ENCODE data around the gene PTPN6. TPM values are rescaled to one million over a fixed set of nuclear protein-coding genes. Genes with fewer than 3 reads are reported as not detected.

The PTPN6 gene
- total RNA-seq, 2 donors from 2014 or later = 71.6 to 131 TPM

DNA sequence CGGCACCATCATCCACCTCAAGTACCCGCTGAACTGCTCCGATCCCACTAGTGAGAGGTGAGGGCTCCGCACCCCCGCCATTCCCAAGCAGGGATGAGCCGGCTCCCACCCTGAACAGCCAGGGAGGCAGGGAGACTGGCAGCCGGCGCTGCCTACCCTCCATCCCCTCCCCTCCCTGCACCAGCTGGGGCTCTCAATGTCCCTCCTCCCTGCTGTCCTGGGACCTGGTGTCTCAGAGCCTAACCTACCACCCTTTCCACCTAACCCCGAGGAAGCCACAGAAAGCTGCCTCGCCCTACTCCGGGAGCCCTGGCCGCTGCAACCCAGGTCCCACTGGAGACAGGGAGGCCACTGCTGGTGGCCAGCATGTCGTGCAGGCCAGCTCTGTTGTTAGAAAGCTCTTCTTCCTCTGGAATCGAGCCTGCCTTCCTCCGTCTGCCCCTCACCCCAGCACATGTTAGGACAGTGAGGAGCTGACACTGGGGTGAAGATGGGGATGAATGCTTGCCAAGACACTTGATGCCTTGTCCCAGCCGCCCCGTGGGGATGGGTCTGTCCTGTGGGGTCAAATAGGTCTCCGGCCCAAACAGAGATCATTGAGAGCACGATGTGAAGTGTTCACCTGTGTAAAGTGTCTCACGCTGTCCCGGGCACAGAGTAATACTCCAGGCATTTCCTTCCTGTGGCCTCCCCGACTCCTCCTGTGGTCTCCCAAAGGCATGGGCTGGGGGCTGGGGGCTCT lies 1.1 kb downstream of the PTPN6 start:
- Mint-ChIP-seq H3K27ac (peak overlapping the region; percentile 95 to 97), H3K4me1 (ENCODE audit: low read depth in 2 of 2) (peaks cover 80 to 85% of the 10 kb centered on the region in 2 donors), H3K4me3 (peak overlapping the region; percentile 92), H3K9me3 (no peaks in the 10 kb centered on the region), H3K27me3 (no peaks in the 10 kb centered on the region), H3K36me3 (peaks cover 4% of the 10 kb centered on the region)
- ATAC-seq (no peak), DNase-seq (ENCODE audit: low spot score) (peak; percentile 59)

DNA sequence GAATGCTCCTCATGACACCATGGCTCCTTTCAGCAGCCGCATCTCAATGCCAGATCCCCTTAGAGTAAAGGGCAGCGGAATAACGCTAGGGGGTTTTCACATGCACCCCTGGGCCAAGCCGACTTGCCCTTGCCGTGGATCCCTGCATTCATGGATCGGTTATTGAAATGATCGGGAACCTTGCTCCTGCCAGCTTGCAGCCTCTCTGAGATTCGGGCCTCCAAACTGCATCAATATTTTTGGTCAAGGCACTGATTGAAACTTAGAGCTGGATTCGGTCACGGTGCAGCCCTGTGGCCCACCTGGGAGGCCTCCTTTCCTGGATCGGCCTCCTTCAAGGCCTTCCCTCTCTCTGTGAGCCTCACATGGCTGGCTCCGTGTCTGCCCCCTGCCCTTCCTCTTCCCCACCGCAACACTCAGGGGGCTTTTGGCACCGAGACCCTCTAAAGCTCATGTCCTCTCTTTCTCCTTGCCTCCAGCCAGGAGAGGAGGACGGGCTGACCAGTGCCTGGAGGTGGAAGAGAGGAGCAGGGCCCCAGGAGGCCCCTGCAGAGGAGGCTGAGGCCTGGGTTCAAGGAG lies 1.8 kb downstream of the PTPN6 start:
- peaks cover 78 to 84% of the 10 kb centered on the region in 2 donors for H3K4me1 Mint-ChIP-seq (ENCODE audit: low read depth in 2 of 2)
- ATAC-seq (no peak), DNase-seq (ENCODE audit: low spot score) (no peak)
- H3K36me3 Mint-ChIP-seq = peaks cover 4% of the 10 kb centered on the region
- peak overlapping the region; percentile 92 for H3K4me3 Mint-ChIP-seq
- H3K27me3 Mint-ChIP-seq = no peaks in the 10 kb centered on the region
- H3K27ac Mint-ChIP-seq = peak overlapping the region; percentile 95 to 97
- no peaks in the 10 kb centered on the region for H3K9me3 Mint-ChIP-seq

DNA sequence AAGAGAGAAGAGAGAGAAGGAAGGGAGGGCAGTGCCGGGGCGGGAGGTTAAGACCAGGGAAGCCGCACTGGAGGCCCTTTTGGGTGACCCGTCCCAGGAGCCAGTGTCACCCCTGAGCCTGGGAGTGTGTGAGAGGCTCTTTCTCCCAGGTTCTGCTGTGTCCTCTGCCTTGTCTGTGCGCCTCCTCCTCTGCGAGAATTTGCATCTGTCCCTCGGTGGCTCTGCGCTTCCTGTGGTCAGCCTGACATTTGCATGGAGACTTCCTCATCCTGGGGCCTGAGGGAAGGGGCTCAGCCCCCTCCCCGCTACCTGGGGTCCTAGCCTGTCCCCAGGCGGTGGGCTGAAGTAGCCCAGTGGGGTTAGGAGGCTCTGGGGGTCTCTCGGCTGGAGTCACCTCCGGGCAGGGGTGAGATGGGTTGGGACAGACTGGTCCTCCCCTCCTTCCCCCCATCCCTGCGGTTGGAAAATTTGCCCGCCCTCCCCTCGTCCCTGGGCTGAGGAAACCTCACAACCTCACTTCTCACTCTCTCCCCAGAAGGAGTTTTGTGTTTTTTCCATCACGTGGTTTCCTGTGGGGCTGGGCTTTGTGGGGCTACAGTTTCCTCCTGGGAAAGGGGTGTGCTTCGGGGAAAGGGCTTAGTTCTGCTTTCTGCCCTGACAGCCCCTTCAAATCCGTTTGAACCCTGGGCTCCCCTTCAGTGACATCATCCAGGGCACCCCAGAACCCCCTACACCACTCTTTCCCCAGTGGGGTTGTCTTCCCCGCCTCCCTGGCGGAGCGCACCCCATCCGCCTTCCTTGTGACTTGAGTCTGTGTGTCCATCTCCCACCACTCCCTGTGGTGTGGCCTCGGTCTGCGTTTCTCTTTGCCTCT lies 2.5 kb downstream of the PTPN6 start:
- H3K4me3 Mint-ChIP-seq = peak overlapping the region; percentile 92
- ATAC-seq (peak; percentile 52 to 69), DNase-seq (ENCODE audit: low spot score) (peak; percentile 88)
- H3K36me3 Mint-ChIP-seq = peaks cover 4% of the 10 kb centered on the region
- no peaks in the 10 kb centered on the region for H3K27me3 Mint-ChIP-seq
- peaks cover 79 to 85% of the 10 kb centered on the region in 2 donors for H3K4me1 Mint-ChIP-seq (ENCODE audit: low read depth in 2 of 2)
- H3K27ac Mint-ChIP-seq = peak overlapping the region; percentile 95 to 97
- no peaks in the 10 kb centered on the region for H3K9me3 Mint-ChIP-seq

DNA sequence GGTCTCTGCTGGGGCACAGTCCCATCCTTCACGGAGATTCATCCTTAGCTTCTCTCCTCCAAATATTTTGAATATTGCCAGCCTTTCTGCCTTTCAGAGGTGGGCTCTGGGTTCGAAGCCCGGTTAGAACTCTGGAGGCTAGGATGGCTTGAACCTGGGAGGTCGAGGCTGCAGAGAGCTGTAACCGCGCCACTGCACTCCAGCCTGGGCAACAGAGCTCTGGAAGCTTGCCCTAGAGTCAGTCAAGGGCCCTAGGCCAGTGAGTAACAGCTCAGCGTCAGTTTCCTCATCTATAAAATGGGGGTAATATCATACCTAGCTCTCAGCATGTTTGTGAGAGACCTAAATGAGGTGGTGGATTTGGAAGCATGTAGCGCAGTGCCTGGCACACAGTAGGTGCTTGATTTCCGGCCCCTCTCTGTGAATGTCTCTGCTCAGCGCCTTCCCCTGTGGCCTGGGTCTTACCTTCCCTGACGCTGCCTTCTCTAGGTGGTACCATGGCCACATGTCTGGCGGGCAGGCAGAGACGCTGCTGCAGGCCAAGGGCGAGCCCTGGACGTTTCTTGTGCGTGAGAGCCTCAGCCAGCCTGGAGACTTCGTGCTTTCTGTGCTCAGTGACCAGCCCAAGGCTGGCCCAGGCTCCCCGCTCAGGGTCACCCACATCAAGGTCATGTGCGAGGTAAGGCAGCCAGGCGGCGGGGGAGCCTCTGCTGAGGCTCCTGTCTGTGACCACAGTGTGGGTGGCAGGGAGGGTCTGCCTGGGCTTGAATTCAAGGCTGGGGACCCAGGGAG lies 3.4 kb downstream of the PTPN6 start:
- ATAC-seq (no peak), DNase-seq (ENCODE audit: low spot score) (no peak)
- Mint-ChIP-seq H3K4me3 (peak overlapping the region; percentile 92), H3K36me3 (peaks cover 4% of the 10 kb centered on the region), H3K27ac (peak overlapping the region; percentile 95 to 97), H3K4me1 (ENCODE audit: low read depth in 2 of 2) (peaks cover 80 to 87% of the 10 kb centered on the region in 2 donors), H3K27me3 (no peaks in the 10 kb centered on the region), H3K9me3 (no peaks in the 10 kb centered on the region)

DNA sequence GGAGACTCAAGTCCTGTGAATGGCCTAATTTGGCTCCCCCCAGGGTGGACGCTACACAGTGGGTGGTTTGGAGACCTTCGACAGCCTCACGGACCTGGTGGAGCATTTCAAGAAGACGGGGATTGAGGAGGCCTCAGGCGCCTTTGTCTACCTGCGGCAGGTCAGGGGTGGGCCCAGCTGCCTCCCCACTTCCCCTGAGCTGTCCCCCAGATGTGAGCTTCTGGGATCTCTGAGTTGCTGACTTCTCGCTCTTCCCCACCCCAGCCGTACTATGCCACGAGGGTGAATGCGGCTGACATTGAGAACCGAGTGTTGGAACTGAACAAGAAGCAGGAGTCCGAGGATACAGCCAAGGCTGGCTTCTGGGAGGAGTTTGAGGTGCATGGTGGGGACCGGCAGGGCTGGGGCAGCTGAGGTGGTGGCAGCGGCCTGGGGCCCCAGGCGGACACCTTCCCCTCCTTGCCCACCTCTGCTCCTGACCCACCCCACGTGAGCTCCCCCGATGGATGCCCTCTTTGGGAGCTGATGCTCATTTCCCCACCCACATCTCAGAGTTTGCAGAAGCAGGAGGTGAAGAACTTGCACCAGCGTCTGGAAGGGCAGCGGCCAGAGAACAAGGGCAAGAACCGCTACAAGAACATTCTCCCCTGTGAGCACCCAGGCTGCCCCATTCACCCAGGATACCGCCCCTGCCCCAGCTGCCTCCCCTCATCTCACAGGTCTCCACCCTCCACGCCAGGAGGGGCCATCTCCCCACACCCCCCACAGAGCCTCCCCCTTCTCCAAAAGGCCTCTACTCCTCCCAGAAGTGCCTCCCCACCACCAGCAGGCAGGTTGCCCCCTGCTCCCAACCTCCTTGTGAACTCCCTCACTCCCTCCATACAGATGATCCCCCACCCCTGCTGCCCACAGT lies 4.2 kb downstream of the PTPN6 start:
- ATAC-seq = no peak
- Mint-ChIP-seq H3K9me3 (no peaks in the 10 kb centered on the region), H3K27ac (peak overlapping the region; percentile 95 to 97), H3K27me3 (no peaks in the 10 kb centered on the region), H3K36me3 (peaks cover 4% of the 10 kb centered on the region), H3K4me1 (ENCODE audit: low read depth in 2 of 2) (peaks cover 74 to 81% of the 10 kb centered on the region in 2 donors), H3K4me3 (peak overlapping the region; percentile 92)
- DNase-seq (ENCODE audit: low spot score) = no peak

DNA sequence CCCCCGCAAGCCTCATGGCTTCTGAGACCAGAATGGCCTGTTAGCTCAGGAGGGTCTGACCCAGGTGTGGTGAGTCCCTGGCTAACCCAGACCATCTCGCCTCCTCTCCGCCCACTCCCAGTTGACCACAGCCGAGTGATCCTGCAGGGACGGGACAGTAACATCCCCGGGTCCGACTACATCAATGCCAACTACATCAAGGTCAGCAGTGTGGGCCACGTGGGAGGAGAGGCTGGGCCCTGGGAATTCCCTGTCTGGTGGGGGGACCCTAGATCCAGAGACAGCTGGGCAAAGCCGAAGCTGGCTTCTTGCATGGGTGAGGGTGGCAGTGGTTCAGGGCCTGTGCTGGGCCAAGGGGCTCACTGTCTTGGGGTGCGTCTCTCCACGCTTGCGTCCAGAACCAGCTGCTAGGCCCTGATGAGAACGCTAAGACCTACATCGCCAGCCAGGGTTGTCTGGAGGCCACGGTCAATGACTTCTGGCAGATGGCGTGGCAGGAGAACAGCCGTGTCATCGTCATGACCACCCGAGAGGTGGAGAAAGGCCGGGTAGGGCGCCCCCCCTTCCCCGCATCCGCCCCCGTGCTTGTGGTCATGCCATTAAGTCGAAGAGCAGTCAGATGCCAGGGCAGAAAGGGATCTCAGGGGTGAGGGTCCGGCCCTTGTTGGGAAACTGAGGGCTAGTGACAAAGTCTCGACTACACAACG lies 5.0 kb downstream of the PTPN6 start:
- peaks cover 4% of the 10 kb centered on the region for H3K36me3 Mint-ChIP-seq
- DNase-seq (ENCODE audit: low spot score) = no peak
- ATAC-seq = no peak
- peak overlapping the region; percentile 92 for H3K4me3 Mint-ChIP-seq
- H3K27me3 Mint-ChIP-seq = no peaks in the 10 kb centered on the region
- peaks cover 75 to 81% of the 10 kb centered on the region in 2 donors for H3K4me1 Mint-ChIP-seq (ENCODE audit: low read depth in 2 of 2)
- no peaks in the 10 kb centered on the region for H3K9me3 Mint-ChIP-seq
- peak overlapping the region; percentile 95 to 97 for H3K27ac Mint-ChIP-seq

DNA sequence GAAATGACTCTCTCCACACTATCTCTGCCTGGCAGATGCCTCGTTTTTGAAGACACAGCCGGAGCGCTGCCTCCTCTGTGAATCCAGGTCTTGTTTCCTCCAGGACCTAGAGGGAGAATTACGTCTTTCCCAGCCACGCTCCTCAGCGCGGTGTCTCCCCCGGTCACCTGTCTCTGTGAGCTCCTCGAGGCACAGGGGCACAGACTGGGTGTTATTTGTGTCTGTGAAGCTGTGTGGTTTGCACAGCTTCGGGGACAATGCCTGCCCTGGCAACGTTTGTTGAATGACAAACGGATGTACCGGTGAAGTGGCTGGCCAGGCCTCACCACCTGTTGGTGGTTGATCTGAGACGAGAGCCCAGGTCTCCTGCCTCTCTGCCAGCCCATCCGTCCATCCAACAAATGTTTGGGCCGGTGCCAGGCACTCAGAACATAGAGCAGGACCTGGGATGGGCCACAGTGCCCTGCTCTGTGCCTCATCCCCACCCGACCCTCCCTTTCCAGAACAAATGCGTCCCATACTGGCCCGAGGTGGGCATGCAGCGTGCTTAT lies 6.1 kb downstream of the PTPN6 start:
- ATAC-seq (no peak), DNase-seq (ENCODE audit: low spot score) (no peak)
- Mint-ChIP-seq H3K4me1 (ENCODE audit: low read depth in 2 of 2) (peaks cover 79 to 86% of the 10 kb centered on the region in 2 donors), H3K36me3 (peaks cover 4% of the 10 kb centered on the region), H3K27ac (peak overlapping the region; percentile 95 to 97), H3K4me3 (peak overlapping the region; percentile 92), H3K27me3 (no peaks in the 10 kb centered on the region), H3K9me3 (no peaks in the 10 kb centered on the region)

DNA sequence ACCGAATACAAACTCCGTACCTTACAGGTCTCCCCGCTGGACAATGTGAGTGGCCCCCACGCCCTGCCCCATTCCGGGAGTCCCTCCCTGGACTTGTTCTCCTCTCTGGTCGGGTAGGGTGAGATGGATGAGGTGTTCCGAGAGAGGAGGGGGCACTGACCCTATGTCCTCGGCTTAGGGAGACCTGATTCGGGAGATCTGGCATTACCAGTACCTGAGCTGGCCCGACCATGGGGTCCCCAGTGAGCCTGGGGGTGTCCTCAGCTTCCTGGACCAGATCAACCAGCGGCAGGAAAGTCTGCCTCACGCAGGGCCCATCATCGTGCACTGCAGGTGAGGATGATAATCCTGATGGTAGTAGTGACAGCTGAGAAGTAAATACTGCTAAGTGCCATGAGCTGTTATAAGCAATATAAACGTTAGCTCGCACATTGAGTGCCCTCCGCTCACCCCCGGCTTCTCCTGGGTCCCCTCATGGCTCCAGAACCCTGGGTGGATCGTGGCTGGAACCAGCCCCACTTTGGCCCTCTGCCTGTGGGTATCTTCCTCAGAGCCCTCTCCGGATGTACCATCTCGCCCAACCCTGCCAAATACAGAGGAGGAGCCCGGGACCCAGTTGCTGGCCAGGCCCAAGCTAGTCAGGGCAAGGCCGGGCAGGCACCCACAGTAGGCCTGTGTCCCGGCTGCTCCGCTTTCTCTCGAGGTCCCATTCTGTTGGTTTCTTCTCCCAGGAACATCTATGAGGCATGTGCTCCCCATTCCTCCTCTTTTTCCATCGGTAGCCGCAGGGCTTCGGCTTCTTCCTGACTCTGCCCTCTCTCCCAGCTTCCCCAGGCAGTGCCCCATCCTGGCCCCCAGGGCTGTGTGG lies 6.8 kb downstream of the PTPN6 start:
- Mint-ChIP-seq H3K4me1 (ENCODE audit: low read depth in 2 of 2) (peaks cover 74 to 82% of the 10 kb centered on the region in 2 donors), H3K4me3 (peak overlapping the region; percentile 91), H3K27me3 (no peaks in the 10 kb centered on the region), H3K36me3 (peaks cover 4% of the 10 kb centered on the region), H3K27ac (peak overlapping the region; percentile 95 to 97), H3K9me3 (no peaks in the 10 kb centered on the region)
- ATAC-seq (no peak), DNase-seq (ENCODE audit: low spot score) (peak; percentile 40)

DNA sequence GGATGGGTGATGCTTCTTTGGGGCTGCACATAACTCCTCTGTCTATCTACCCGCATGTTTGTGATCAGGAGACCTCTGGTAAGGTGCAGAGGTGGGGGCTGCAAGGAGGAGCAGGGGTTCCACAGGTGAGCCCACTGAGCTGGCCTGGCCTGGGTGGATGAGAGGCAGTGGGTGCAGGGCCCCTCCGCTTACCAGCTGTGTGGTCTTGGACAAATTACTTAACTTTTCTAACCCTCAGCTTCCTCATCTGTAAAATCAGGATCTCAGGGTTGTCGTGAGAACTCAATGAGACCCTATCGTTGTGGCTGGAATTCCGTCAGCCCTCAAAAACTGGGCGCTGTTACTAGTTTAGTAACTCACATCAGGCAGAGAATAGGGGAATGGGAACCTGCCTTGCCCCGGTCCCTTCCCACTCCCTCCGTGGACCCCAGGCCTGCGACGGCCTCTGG lies 7.5 kb downstream of the PTPN6 start:
- H3K9me3 Mint-ChIP-seq = no peaks in the 10 kb centered on the region
- H3K4me3 Mint-ChIP-seq = peak overlapping the region; percentile 91
- no peaks in the 10 kb centered on the region for H3K27me3 Mint-ChIP-seq
- H3K4me1 Mint-ChIP-seq (ENCODE audit: low read depth in 2 of 2) = peaks cover 70 to 79% of the 10 kb centered on the region in 2 donors
- ATAC-seq (no peak), DNase-seq (ENCODE audit: low spot score) (peak; percentile 57)
- peaks cover 4% of the 10 kb centered on the region for H3K36me3 Mint-ChIP-seq
- peak overlapping the region; percentile 95 to 97 for H3K27ac Mint-ChIP-seq

DNA sequence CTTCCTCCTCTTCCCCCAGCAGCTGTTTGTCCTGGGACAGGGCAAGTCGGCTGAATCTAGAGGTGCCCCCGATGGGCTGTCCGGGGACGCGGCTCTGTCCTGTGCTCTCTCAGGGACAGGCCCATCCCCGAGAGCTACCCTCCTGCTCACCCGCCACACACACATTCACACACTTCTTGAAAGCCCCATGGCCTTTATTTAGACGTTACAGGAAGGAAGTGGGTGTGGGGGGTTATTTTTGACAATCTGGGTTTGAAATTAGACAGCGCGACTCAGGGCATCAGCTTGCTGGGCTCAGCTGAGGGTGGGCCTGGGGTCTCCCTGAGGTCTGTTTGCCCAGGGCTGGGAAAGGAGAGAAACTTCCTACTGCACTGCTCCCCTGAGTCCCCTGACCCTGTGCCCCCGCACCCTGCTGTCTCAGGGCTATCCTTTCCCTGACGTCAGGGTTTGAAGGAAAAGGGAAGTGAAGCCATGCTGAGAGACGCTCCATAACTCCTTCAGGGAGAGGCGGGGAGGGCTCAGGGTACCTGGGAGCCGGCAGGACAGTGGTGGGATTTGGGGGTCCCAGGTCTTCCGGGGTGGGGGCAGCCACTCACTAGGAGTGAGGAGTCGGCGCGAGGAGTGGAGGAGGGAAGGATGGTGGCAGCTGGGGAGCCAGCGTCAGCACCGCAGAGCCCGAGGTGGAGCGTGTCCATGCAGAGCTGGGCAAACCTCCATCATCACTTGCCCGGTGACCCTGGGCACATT lies 8.1 kb downstream of the PTPN6 start:
- H3K36me3 Mint-ChIP-seq = peaks cover 4% of the 10 kb centered on the region
- H3K4me1 Mint-ChIP-seq (ENCODE audit: low read depth in 2 of 2) = peaks cover 66 to 74% of the 10 kb centered on the region in 2 donors

More for the DNA sequence above, 8.1 kb downstream of the PTPN6 start:
- Mint-ChIP-seq H3K27ac (peak overlapping the region; percentile 95 to 97), H3K4me3 (peak overlapping the region; percentile 91), H3K27me3 (no peaks in the 10 kb centered on the region), H3K9me3 (no peaks in the 10 kb centered on the region)
- ATAC-seq = peak; percentile 73 to 75
- peak; percentile 89 for DNase-seq (ENCODE audit: low spot score)
